ENCODE results near the gene RAB11FIP3. TPM values are rescaled to one million over a fixed set of nuclear protein-coding genes. Genes with fewer than 3 reads are reported as not detected.
"Not testable (repeated sequence)": the region's sequence is repeated elsewhere in the genome, so short reads cannot be mapped to it uniquely, and the experiment has no call there.

Gene RAB11FIP3
- total RNA-seq, 2 donors from 2014 or later, result 33.2 to 93.2 TPM

DNA sequence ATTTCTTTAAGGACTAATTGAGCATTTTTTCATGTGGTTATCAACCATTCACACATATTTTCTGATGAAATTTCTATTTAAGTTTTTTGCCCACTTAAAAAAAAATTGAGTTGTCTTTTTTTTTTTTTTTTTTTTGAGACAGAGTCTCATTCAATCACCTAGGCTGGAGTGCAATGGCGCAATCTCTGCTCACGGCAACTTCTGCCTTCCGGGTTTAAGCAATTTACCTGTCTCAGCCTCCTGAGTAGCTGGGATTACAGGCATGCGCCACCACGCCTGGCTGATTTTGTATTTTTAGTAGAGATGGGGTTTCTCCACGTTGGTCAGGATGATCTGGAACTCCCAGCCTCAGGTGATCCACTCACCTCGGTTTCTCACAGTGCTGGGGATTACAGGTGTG is 34.3 kb downstream of the RAB11FIP3 start:
- no peaks in the 10 kb centered on the region for H3K9me3 ChIP-seq
- intact Hi-C loops (cut with DNase I), result no loop called here
- no peak overlapping the region for H3K4me3 ChIP-seq
- no peak overlapping the region for H3K27ac ChIP-seq
- 92% methylated on average over 7 of the region's 7 CpGs for WGBS
- no peaks in the 10 kb centered on the region for H3K36me3 ChIP-seq
- peaks cover 6% of the 10 kb centered on the region for H3K4me1 ChIP-seq (replicated peaks)
- no peak for TF ChIP-seq POLR2AphosphoS5 (IDR thresholded peaks at IDR 0.05)
- TF ChIP-seq POLR2A (IDR thresholded peaks at IDR 0.05), result no peak
- TF ChIP-seq, protein P1, sequence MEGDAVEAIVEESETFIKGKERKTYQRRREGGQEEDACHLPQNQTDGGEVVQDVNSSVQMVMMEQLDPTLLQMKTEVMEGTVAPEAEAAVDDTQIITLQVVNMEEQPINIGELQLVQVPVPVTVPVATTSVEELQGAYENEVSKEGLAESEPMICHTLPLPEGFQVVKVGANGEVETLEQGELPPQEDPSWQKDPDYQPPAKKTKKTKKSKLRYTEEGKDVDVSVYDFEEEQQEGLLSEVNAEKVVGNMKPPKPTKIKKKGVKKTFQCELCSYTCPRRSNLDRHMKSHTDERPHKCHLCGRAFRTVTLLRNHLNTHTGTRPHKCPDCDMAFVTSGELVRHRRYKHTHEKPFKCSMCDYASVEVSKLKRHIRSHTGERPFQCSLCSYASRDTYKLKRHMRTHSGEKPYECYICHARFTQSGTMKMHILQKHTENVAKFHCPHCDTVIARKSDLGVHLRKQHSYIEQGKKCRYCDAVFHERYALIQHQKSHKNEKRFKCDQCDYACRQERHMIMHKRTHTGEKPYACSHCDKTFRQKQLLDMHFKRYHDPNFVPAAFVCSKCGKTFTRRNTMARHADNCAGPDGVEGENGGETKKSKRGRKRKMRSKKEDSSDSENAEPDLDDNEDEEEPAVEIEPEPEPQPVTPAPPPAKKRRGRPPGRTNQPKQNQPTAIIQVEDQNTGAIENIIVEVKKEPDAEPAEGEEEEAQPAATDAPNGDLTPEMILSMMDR (IDR thresholded peaks at IDR 0.05), result no peak
- H3K27me3 ChIP-seq (replicated peaks; ENCODE audit: insufficient read depth), result no peaks in the 10 kb centered on the region
- no peak for DNase-seq (ENCODE audit: low spot score)

DNA sequence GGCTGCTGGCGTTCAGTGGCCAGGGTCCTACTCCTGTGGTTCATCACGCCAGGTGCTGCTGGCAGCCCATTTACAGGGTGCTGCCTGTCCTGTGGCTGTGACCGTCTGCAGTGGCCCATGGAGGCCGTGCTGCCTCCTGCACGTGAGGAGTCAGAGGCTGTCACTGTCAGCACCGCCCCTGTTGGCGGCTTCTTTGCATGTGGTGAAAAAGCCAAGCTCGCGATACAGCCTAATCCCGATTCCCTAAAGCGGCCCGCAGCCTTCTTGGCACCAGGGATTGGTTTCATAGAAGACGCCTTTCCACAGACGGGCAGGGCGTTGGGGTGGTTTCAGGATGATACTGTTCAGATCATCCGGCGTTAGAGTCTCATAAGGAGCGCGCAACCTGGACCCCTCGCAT is 35.3 kb downstream of the RAB11FIP3 start:
- TF ChIP-seq, protein P1 (IDR thresholded peaks at IDR 0.05), result no peak
- TF ChIP-seq POLR2AphosphoS5 (IDR thresholded peaks at IDR 0.05), result no peak
- no peak for TF ChIP-seq POLR2A (IDR thresholded peaks at IDR 0.05)
- Histone ChIP-seq H3K36me3 (no peaks in the 10 kb centered on the region), H3K9me3 (no peaks in the 10 kb centered on the region), H3K27ac (no peak overlapping the region), H3K4me3 (no peak overlapping the region), H3K27me3 (replicated peaks; ENCODE audit: insufficient read depth) (no peaks in the 10 kb centered on the region), H3K4me1 (replicated peaks) (peaks cover 6% of the 10 kb centered on the region)
- intact Hi-C loops (cut with DNase I), result no loop called here
- DNase-seq (ENCODE audit: low spot score), result no peak
- 79% methylated on average over 20 of the region's 20 CpGs for WGBS

DNA sequence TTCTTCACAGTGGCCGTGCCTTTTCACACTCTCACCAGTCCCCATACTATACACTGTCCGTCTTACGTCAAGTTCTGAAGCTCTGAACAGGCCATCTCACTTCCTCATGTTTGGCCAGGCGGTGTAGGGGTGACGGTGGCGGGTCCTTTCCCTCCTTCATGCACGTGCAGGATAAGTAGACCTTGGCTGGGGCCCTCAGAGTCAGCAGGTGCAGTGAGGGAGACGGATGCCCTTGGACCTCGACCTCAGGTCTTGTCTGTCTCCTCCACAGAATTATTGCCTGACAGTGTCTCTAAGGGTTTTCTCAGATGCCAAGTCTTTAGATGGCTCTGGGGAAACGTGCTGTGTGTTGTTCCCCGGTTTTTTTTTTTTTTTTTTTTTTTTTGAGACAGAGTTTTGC is 37.6 kb downstream of the RAB11FIP3 start:
- DNase-seq (ENCODE audit: low spot score), result no peak
- TF ChIP-seq POLR2AphosphoS5 (IDR thresholded peaks at IDR 0.05), result no peak
- TF ChIP-seq, protein P1 (IDR thresholded peaks at IDR 0.05), result no peak
- no peak for TF ChIP-seq POLR2A (IDR thresholded peaks at IDR 0.05)
- no peaks in the 10 kb centered on the region for H3K27me3 ChIP-seq (replicated peaks; ENCODE audit: insufficient read depth)
- intact Hi-C loops (cut with DNase I), result no loop called here
- no peaks in the 10 kb centered on the region for H3K9me3 ChIP-seq
- H3K36me3 ChIP-seq, result no peaks in the 10 kb centered on the region
- H3K4me3 ChIP-seq, result no peak overlapping the region
- peaks cover 1% of the 10 kb centered on the region for H3K4me1 ChIP-seq (replicated peaks)
- no peak overlapping the region for H3K27ac ChIP-seq
- WGBS, result 86% methylated on average over 11 of the region's 11 CpGs

DNA sequence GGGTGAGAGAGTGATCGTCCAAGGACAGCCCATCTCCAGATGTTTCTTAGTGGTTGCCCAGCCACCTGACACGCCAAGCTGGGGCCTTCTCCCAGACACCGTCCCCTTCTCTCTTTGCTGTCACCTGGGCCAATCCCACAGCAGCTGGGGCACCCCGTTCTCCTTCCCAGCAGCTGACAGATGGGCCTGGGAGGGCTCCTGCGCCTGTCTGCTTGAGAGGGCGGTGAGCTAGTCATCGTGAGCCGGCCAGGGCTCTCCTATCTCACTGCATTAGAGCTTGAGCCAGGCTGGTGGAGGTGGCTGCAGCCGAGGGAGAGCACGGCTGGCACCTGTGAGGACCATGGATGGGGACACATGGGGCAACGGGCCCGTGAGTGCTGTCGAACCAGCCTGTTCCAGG is 41.2 kb downstream of the RAB11FIP3 start:
- no peak for DNase-seq (ENCODE audit: low spot score)
- H3K4me3 ChIP-seq, result no peak overlapping the region
- TF ChIP-seq, protein P1 (IDR thresholded peaks at IDR 0.05), result no peak
- TF ChIP-seq POLR2A (IDR thresholded peaks at IDR 0.05) (no peak), POLR2AphosphoS5 (IDR thresholded peaks at IDR 0.05) (no peak)
- H3K27ac ChIP-seq, result no peak overlapping the region
- H3K9me3 ChIP-seq, result no peaks in the 10 kb centered on the region
- H3K36me3 ChIP-seq, result no peaks in the 10 kb centered on the region
- H3K4me1 ChIP-seq (replicated peaks), result no peaks in the 10 kb centered on the region
- no peaks in the 10 kb centered on the region for H3K27me3 ChIP-seq (replicated peaks; ENCODE audit: insufficient read depth)
- intact Hi-C loops (cut with DNase I), result no loop called here
- 85% methylated on average over 13 of the region's 13 CpGs for WGBS

DNA sequence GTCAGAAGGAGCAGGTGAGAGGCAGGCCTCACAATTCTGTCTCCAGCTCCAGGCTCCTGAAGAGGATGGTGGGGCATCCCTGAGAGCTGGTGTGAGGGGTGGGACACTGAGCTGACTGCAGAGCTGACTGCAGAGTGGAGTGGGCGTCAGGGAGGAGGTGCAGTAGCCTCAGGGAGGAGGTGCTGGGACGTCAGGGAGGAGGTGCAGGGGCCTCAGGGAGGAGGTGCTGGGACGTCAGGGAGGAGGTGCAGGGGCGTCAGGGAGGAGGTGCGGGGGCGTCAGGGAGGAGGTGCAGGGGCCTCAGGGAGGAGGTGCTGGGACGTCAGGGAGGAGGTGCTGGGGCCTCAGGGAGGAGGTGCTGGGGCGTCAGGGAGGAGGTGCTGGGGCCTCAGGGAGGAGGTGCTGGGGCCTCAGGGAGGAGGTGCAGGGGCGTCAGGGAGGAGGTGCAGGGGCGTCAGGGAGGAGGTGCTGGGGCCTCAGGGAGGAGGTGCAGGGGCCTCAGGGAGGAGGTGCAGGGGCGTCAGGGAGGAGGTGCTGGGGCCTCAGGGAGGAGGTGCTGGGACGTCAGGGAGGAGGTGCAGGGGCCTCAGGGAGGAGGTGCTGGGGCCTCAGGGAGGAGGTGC is 41.9 kb downstream of the RAB11FIP3 start:
- H3K4me3 ChIP-seq; H3K4me1 ChIP-seq (replicated peaks); H3K27ac ChIP-seq; H3K27me3 ChIP-seq (replicated peaks; ENCODE audit: insufficient read depth); DNase-seq (ENCODE audit: low spot score); intact Hi-C loops (cut with DNase I); H3K9me3 ChIP-seq; H3K36me3 ChIP-seq: not testable (repeated sequence)
- WGBS, result 57% methylated on average over 12 of the region's 12 CpGs

Measured in prostate gland (tissue), 2 donors.